ENCODE results near the gene TICAM2. TPM values are rescaled to one million over a fixed set of nuclear protein-coding genes. Genes with fewer than 3 reads are reported as not detected.

The TICAM2 gene
- total RNA-seq, 2 donors from 2014 or later, result 1.9 TPM

DNA sequence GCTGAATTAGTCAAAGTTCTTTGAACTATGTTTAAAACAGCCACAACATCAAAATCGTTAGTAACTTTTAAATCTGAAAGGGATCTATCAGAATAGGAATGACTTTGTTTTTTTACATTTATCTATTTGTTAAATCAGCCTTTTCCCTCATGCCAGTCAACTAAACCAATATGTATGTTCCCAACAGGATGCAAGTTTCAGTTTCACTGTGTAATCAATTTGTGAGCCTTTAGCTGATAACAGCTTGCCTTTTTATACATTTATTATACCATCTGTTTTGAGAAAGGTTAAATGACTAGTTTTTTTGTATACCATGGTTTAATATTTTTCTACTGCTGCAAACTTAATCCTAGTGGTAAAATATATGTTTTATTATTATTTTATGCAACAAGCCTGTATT is 14.6 kb upstream of the TICAM2 start:
- no peak overlapping the region for H3K27ac ChIP-seq
- TF ChIP-seq CTCF (IDR thresholded peaks at IDR 0.05) (no peak), POLR2AphosphoS5 (IDR thresholded peaks at IDR 0.05) (no peak), POLR2A (IDR thresholded peaks at IDR 0.05) (no peak)

DNA sequence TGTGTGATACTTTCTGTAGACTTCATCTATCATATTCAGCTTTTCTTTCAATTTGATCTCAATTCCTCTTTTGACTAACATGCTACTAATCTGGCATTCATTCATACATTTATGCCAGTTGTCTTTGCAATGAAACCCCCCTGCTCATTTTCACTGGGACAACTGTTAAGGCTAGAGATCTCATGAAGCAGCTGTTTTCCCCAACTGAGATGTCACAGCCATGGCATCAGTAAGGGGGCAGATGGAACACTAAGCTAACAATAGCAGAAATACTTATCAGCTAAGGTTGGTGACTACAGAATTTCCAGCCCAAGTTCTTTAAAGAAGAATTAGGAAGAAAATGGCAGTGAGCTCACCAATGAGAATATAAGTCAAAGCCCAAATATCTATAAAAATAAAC is 14.2 kb upstream of the TICAM2 start:
- Histone ChIP-seq H3K4me1 (replicated peaks) (no peaks in the 10 kb centered on the region), H3K4me3 (no peak overlapping the region), H3K27me3 (replicated peaks; ENCODE audit: insufficient read depth) (no peaks in the 10 kb centered on the region), H3K36me3 (peaks cover 0 to 4% of the 10 kb centered on the region in 2 donors), H3K27ac (no peak overlapping the region), H3K9me3 (no peaks in the 10 kb centered on the region)
- DNase-seq (ENCODE audit: low spot score), result no peak
- intact Hi-C loops (cut with DNase I), result no loop called here
- TF ChIP-seq POLR2A (IDR thresholded peaks at IDR 0.05), result no peak
- TF ChIP-seq POLR2AphosphoS5 (IDR thresholded peaks at IDR 0.05), result no peak
- no peak for TF ChIP-seq CTCF (IDR thresholded peaks at IDR 0.05)

More for the DNA sequence above, 14.6 kb upstream of the TICAM2 start:
- H3K36me3 ChIP-seq, result peaks cover 0 to 4% of the 10 kb centered on the region in 2 donors
- no peak for DNase-seq (ENCODE audit: low spot score)
- H3K4me1 ChIP-seq (replicated peaks), result no peaks in the 10 kb centered on the region
- 31% methylated on average over 1 of the region's 1 CpG for WGBS
- no peak overlapping the region for H3K4me3 ChIP-seq
- H3K27me3 ChIP-seq (replicated peaks; ENCODE audit: insufficient read depth), result no peaks in the 10 kb centered on the region
- no peaks in the 10 kb centered on the region for H3K9me3 ChIP-seq
- intact Hi-C loops (cut with DNase I), result no loop called here

DNA sequence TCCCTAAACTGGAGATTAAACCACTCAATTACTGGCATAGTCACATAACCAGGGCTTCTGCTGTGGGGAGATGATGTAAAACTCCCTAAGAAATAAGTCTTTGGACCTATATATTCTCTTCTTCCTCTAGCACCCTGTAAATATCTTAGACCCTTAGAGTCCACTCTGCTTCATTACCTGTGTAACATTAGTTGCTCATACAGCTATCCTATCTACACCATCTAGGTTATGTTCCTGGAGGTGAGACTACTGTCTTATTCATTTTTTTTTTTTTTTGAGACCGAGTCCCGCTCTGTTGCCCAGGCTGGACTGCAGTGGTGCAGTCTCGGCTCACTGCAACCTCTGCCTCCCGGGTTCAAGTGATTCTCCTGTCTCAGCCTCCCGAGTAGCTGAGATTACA is 9.6 kb upstream of the TICAM2 start:
- Histone ChIP-seq H3K9me3 (no peaks in the 10 kb centered on the region), H3K27ac (no peak overlapping the region), H3K4me1 (replicated peaks) (no peaks in the 10 kb centered on the region), H3K27me3 (replicated peaks; ENCODE audit: insufficient read depth) (no peaks in the 10 kb centered on the region), H3K36me3 (peaks cover 0 to under 1% of the 10 kb centered on the region in 2 donors), H3K4me3 (no peak overlapping the region)
- WGBS, result 98% methylated on average over 5 of the region's 5 CpGs
- TF ChIP-seq POLR2AphosphoS5 (IDR thresholded peaks at IDR 0.05), result no peak
- no peak for TF ChIP-seq CTCF (IDR thresholded peaks at IDR 0.05)
- no peak for TF ChIP-seq POLR2A (IDR thresholded peaks at IDR 0.05)
- DNase-seq (ENCODE audit: low spot score), result no peak
- intact Hi-C loops (cut with DNase I), result no loop called here

GRCh38 chr5:115607935-115608334 is 5.7 kb upstream of the TICAM2 start:
- Histone ChIP-seq H3K9me3 (no peaks in the 10 kb centered on the region), H3K4me1 (replicated peaks) (no peaks in the 10 kb centered on the region), H3K4me3 (no peak overlapping the region), H3K36me3 (no peaks in the 10 kb centered on the region), H3K27me3 (replicated peaks; ENCODE audit: insufficient read depth) (no peaks in the 10 kb centered on the region), H3K27ac (no peak overlapping the region)
- DNase-seq (ENCODE audit: low spot score), result no peak
- intact Hi-C loops (cut with DNase I), result no loop called here
- TF ChIP-seq CTCF (IDR thresholded peaks at IDR 0.05) (no peak), POLR2AphosphoS5 (IDR thresholded peaks at IDR 0.05) (no peak), POLR2A (IDR thresholded peaks at IDR 0.05) (no peak)
- 92% methylated on average over 2 of the region's 2 CpGs for WGBS

DNA sequence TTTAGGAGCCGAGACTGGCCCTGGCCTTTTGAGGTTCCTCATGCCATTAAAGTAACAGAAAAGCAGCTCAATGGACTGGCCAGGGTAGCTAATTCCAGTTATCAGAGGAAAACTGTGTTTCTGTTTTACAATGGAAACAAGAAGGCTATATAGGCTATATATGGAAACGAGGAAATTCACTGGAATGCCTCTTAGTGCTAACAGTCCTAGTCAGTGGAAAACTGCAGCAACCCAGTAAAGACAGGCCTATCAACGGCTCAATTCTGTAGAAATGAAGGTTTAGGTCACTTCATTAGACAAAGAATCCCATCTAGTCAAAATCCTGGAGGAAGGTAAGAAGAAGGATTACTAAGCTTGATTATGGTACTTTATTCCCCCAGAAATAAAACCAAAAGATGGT is 3.2 kb upstream of the TICAM2 start:
- Histone ChIP-seq H3K36me3 (no peaks in the 10 kb centered on the region), H3K9me3 (no peaks in the 10 kb centered on the region), H3K27ac (no peak overlapping the region), H3K4me3 (no peak overlapping the region), H3K27me3 (replicated peaks; ENCODE audit: insufficient read depth) (no peaks in the 10 kb centered on the region), H3K4me1 (replicated peaks) (no peaks in the 10 kb centered on the region)
- intact Hi-C loops (cut with DNase I), result no loop called here
- TF ChIP-seq POLR2A (IDR thresholded peaks at IDR 0.05) (no peak), POLR2AphosphoS5 (IDR thresholded peaks at IDR 0.05) (no peak), CTCF (IDR thresholded peaks at IDR 0.05) (no peak)
- 88% methylated on average over 3 of the region's 3 CpGs for WGBS
- DNase-seq (ENCODE audit: low spot score), result no peak
